Hepatocyte (in vitro differentiated cells): Measurements from ENCODE around the gene SPTAN1.

Experiments
- EZH2 ChIP-seq: fragments of 200-600 bp; sonication (generic); IDR thresholded peaks from 2 replicates; pipeline ENCODE4 v1.6.1; 2016; ENCODE audit warnings: antibody characterized with exemption, mild to moderate bottlenecking, borderline replicate concordance
- EZH2phosphoT487 ChIP-seq: fragments of 200-600 bp; sonication (generic); IDR thresholded peaks from one replicate; pipeline ENCODE4 v1.6.1; 2018; ENCODE audit warnings: antibody characterized with exemption, mild to moderate bottlenecking, low read depth, moderate library complexity; ENCODE audit not compliant: unreplicated experiment, severe bottlenecking
- TF ChIP-seq, protein P1 (sequence below): fragments of 200-600 bp; sonication (generic); IDR thresholded peaks from 2 replicates; pipeline ENCODE4 v1.5.1; 2016; ENCODE audit warnings: antibody characterized with exemption, mild to moderate bottlenecking; ENCODE audit not compliant: poor library complexity

DNA sequence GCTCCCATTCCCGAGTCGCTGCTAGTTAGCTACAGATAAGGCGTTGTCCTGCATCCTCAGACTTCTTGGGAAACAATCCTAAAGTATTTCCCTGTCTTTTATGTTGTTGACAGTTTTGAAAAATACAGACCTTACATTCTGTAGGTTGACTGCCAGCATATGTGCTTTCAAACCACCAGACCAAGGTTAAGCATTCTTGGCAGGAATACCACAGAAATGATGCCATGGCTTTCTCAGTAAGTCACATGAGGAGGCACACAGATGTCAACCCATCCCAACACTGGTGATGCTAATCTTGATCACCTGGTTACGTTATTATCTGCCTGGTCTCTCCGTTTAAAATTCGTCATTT lies 47.0 kb upstream of the SPTAN1 start:
- TF ChIP-seq EZH2phosphoT487: no peak
- TF ChIP-seq, protein P1, sequence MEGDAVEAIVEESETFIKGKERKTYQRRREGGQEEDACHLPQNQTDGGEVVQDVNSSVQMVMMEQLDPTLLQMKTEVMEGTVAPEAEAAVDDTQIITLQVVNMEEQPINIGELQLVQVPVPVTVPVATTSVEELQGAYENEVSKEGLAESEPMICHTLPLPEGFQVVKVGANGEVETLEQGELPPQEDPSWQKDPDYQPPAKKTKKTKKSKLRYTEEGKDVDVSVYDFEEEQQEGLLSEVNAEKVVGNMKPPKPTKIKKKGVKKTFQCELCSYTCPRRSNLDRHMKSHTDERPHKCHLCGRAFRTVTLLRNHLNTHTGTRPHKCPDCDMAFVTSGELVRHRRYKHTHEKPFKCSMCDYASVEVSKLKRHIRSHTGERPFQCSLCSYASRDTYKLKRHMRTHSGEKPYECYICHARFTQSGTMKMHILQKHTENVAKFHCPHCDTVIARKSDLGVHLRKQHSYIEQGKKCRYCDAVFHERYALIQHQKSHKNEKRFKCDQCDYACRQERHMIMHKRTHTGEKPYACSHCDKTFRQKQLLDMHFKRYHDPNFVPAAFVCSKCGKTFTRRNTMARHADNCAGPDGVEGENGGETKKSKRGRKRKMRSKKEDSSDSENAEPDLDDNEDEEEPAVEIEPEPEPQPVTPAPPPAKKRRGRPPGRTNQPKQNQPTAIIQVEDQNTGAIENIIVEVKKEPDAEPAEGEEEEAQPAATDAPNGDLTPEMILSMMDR: no peak
- TF ChIP-seq EZH2: no peak
